GM18499 (cell line): ENCODE data around the gene PODXL.
"Not testable (repeated sequence)": the region's sequence is repeated elsewhere in the genome, so short reads cannot be mapped to it uniquely, and the experiment has no call there.

Experiments
- ATAC-seq: cut with Tn5 transposase; IDR thresholded peaks from one replicate; pipeline ENCODE4 v1.9.1; 2021; ENCODE audit warnings: moderate number of reproducible peaks; ENCODE audit not compliant: insufficient read depth, unreplicated experiment

The PODXL gene

GRCh38 chr7:131497454-131497853 lies 59.0 kb downstream of the PODXL start:
- ATAC-seq, result no peak

- ATAC-seq, result no peak
These were observed 60.5 kb downstream of the PODXL start for GRCh38 chr7:131495669-131496498.

- ATAC-seq, result no peak
These were observed 62.2 kb downstream of the PODXL start for GRCh38 chr7:131494182-131494581.

GRCh38 chr7:131493581-131493980 lies 62.8 kb downstream of the PODXL start:
- no peak for ATAC-seq

GRCh38 chr7:131493081-131493480 lies 63.3 kb downstream of the PODXL start:
- ATAC-seq, result no peak

- ATAC-seq, result no peak
These were observed 66.5 kb downstream of the PODXL start for GRCh38 chr7:131489881-131490280.

- ATAC-seq, result no peak
These were observed 67.2 kb downstream of the PODXL start for GRCh38 chr7:131489196-131489595.

- no peak for ATAC-seq
These were observed 68.1 kb downstream of the PODXL start for GRCh38 chr7:131488361-131488760.

- ATAC-seq, result no peak
These were observed 69.2 kb downstream of the PODXL start for GRCh38 chr7:131487217-131487616.

- no peak for ATAC-seq
These were observed 70.1 kb downstream of the PODXL start for GRCh38 chr7:131486346-131486745.

GRCh38 chr7:131483586-131483985 lies 72.8 kb downstream of the PODXL start:
- no peak for ATAC-seq

GRCh38 chr7:131482800-131483199 lies 73.6 kb downstream of the PODXL start:
- no peak for ATAC-seq

GRCh38 chr7:131480384-131481315 lies 75.8 kb downstream of the PODXL start:
- no peak for ATAC-seq

- ATAC-seq, result no peak
These were observed 79.7 kb downstream of the PODXL start for GRCh38 chr7:131476740-131477139.

GRCh38 chr7:131471250-131472004 lies 85.0 kb downstream of the PODXL start:
- ATAC-seq, result no peak

- no peak for ATAC-seq
These were observed 88.6 kb downstream of the PODXL start for GRCh38 chr7:131467788-131468187.

- ATAC-seq, result no peak
These were observed 89.6 kb downstream of the PODXL start for GRCh38 chr7:131466735-131467365.

GRCh38 chr7:131462715-131463114 lies 93.7 kb downstream of the PODXL start:
- not testable (repeated sequence) for ATAC-seq

- ATAC-seq, result no peak
These were observed 94.4 kb downstream of the PODXL start for GRCh38 chr7:131462059-131462458.

GRCh38 chr7:131459256-131459655 lies 97.2 kb downstream of the PODXL start:
- ATAC-seq, result no peak
